Measurements from ENCODE around the gene NEBL.

Gene NEBL

DNA sequence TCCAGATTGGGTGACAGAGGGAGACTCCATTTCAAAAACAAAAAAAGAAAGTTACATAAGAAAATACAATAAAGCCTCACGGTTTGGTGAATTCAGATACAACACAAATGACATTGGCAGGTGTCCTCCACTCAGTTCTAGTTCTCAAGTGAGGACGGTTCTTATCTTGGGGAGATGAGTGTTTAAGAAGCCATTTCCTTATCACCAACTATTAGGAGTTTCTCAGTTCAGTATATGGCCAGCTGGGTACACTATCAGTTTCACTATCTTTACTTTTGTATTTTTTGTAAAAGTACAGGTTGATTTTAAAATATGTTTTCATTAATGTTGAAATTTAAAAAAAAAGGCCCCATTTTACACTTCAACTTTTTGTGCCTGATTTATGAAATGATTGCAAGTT is 36.6 kb upstream of the NEBL start:
- no peak overlapping the region for H3K27ac ChIP-seq
- TF ChIP-seq, protein P1, sequence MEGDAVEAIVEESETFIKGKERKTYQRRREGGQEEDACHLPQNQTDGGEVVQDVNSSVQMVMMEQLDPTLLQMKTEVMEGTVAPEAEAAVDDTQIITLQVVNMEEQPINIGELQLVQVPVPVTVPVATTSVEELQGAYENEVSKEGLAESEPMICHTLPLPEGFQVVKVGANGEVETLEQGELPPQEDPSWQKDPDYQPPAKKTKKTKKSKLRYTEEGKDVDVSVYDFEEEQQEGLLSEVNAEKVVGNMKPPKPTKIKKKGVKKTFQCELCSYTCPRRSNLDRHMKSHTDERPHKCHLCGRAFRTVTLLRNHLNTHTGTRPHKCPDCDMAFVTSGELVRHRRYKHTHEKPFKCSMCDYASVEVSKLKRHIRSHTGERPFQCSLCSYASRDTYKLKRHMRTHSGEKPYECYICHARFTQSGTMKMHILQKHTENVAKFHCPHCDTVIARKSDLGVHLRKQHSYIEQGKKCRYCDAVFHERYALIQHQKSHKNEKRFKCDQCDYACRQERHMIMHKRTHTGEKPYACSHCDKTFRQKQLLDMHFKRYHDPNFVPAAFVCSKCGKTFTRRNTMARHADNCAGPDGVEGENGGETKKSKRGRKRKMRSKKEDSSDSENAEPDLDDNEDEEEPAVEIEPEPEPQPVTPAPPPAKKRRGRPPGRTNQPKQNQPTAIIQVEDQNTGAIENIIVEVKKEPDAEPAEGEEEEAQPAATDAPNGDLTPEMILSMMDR (IDR thresholded peaks at IDR 0.05): no peak
- no peak for TF ChIP-seq ZFX (IDR thresholded peaks at IDR 0.05; ENCODE audit: borderline replicate concordance)

DNA sequence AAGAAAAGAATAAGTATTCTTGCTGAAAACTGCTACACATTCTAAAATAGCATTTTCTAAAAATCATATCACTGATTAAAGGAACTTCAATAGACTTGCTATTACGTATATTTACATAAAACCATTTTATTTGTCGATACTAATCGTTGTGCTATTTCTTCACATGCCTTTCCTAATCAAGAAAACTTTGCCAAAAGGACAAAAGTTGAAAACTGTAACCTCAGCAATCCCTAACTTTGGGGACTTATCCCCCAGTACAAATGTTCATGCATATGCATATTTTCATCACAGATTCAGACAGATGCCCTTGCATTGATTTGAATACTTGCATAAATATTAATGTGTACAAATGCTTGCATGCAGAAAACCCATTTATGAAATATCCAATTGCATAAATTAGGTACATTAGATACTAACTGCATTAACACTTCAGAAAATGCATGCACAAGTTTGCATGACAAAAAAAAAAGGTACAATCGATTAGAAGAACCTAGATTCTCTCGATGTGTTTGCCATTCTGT is 35.6 kb upstream of the NEBL start:
- H3K27ac ChIP-seq: no peak overlapping the region
- TF ChIP-seq ZFX (IDR thresholded peaks at IDR 0.05; ENCODE audit: borderline replicate concordance): no peak
- TF ChIP-seq, protein P1 (IDR thresholded peaks at IDR 0.05): no peak

DNA sequence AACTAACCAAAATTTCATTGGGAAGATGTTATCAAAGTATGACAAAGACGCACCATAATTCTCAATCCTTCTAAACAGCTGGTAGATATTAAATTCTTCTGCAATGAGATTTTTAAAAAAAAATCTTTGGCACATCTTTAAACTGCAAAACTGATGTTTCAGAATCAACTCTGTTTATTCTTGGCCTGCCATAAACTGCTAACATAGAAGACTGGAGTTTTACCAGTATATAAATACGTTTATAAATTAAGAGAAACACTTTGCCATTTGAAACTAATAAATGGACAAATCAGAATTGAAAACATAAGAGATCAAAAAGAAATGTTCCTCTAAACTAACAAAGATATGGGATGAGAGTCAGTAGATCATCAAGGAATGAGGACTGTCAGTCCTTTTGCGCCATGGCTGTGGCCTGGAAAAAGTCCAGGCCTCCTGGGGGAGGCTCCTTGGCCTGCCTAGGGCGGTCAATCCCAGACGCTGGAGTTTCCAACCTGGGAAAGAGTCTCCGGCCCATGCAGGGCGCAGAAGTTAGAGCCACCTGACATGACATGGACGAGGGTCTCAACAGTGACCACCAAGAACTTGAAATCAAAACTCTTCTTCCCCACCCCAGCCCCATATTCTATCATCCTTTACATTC is 34.2 kb upstream of the NEBL start:
- TF ChIP-seq, protein P1 (IDR thresholded peaks at IDR 0.05): no peak
- H3K27ac ChIP-seq: no peak overlapping the region

DNA sequence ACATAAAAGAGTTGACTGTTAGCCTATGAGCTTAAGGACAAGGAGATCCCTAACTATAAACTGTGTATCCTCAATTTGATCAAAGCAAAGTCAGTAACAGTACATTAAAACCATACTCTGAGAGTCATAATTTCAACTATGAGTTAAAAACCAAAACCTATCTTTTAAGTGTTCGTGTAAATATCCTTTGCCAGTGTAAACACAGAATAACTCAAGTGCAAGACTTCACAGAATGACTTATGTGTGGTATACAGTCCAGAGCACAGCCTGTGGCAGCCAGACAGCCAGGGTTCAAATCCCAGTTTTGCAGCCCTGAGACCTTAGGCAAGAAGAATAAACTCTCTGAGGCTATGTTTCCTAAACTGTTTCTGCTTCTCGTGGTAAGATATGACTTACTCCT is 30.3 kb upstream of the NEBL start:
- no peak overlapping the region for H3K27ac ChIP-seq
- no peak for TF ChIP-seq ZFX (IDR thresholded peaks at IDR 0.05; ENCODE audit: borderline replicate concordance)
- TF ChIP-seq, protein P1 (IDR thresholded peaks at IDR 0.05): no peak

DNA sequence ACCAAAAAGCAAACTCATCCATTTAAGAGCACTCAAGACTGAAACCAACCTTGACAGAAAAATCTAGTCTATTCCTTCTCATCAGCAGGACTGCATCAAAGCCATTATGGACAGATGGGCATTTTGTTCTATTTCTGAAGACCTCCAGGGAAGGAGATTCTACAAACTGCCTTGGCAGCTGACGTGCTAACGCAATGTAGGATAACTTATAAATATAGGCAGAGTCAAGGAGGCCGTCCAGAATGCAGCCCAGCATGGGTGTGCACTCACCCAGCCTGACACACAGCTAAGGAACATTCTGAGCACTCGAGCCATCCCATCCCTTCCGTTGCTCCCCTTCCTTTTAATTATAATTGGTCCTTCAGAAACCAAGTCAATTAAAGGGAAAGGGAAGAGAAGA is 25.3 kb upstream of the NEBL start:
- H3K27ac ChIP-seq: no peak overlapping the region
- TF ChIP-seq, protein P1 (IDR thresholded peaks at IDR 0.05): no peak
- TF ChIP-seq ZFX (IDR thresholded peaks at IDR 0.05; ENCODE audit: borderline replicate concordance): no peak

DNA sequence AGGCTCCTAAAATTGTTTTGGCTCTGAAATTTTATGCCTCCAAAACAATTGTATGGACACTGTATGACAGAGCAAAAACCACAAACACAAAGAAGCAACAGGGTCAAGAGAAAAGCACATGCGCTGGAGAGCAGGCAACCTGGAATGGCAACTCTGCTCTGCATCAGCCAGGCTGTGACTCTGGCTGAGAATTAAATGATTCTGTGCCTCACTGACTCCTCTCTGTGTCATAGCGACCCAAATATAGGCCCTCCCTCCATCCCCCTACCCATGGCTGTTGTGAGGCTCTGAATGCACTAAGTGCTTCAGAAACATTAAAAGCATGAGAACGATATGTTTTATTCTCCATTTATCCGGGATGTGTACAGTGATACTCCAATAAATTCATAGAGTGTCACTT is 24.9 kb upstream of the NEBL start:
- no peak for TF ChIP-seq ZFX (IDR thresholded peaks at IDR 0.05; ENCODE audit: borderline replicate concordance)
- TF ChIP-seq, protein P1 (IDR thresholded peaks at IDR 0.05): no peak
- H3K27ac ChIP-seq: no peak overlapping the region

DNA sequence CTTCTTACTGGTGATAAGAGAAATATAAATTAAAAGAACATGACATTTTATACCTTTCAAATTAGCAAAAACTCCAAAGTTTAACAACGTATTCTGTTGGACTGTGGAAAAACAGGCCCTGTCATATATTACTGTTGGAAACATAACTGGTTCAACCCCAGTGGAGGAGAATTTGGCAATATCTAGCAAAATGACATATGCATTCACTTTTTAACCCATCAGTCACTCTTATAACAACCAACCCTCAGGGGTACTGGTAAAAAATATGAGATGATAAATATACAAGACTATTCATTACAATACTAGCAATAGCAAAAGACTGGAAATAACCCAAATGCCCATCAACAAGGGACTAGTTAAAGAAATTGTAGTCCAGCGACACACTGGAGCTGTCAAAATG is 22.9 kb upstream of the NEBL start:
- no peak overlapping the region for H3K27ac ChIP-seq
- TF ChIP-seq ZFX (IDR thresholded peaks at IDR 0.05; ENCODE audit: borderline replicate concordance): no peak
- TF ChIP-seq, protein P1 (IDR thresholded peaks at IDR 0.05): no peak
